Measurements from ENCODE around the gene IGDCC3. TPM values are rescaled to one million over a fixed set of nuclear protein-coding genes. Genes with fewer than 3 reads are reported as not detected.
A peak's percentile ranks its signal among the peaks of the same experiment; 100 is the strongest.

Gene IGDCC3
- total and polyA plus RNA-seq, 10 donors: 0.03 to 0.34 (median 0.03) TPM; not detected in 7

GRCh38 chr15:65386886-65387285 is 9.1 kb upstream of the IGDCC3 start:
- WGBS, 5 donors: 88 to 97% (median 95%) methylated on average over 6 of the region's 6 CpGs
- Histone ChIP-seq H3K27me3 (replicated peaks in 1 of 7) (peaks cover 0 to 32% (median 0%) of the 10 kb centered on the region in 7 donors), H3K4me1 (peaks cover 0 to 21% (median 17%) of the 10 kb centered on the region in 6 donors), H3K4me3 (no peak overlapping the region), H3K36me3 (no peaks in the 10 kb centered on the region), H3K9me3 (no peaks in the 10 kb centered on the region), H3K27ac (no peak overlapping the region)
- DNase-seq: no peak
- TF ChIP-seq CTCF (IDR thresholded peaks at IDR 0.05 in 8 of 11, conservative IDR thresholded peaks at IDR 0.05 in 3 of 11) (no peak), POLR2A (IDR thresholded peaks at IDR 0.05) (no peak), POLR2AphosphoS5 (IDR thresholded peaks at IDR 0.05) (no peak)
- intact Hi-C loops (cut with DNase I; ENCODE audit: low total_unique reads): no loop called here

GRCh38 chr15:65386376-65386775 is 8.6 kb upstream of the IGDCC3 start:
- Histone ChIP-seq H3K4me1 (peaks cover 0 to 21% (median 17%) of the 10 kb centered on the region in 6 donors), H3K4me3 (no peak overlapping the region), H3K9me3 (no peaks in the 10 kb centered on the region), H3K36me3 (no peaks in the 10 kb centered on the region), H3K27ac (no peak overlapping the region), H3K27me3 (replicated peaks in 1 of 7) (peaks cover 0 to 30% (median 0%) of the 10 kb centered on the region in 7 donors)
- intact Hi-C loops (cut with DNase I; ENCODE audit: low total_unique reads): no loop called here
- TF ChIP-seq POLR2A (IDR thresholded peaks at IDR 0.05) (no peak), CTCF (IDR thresholded peaks at IDR 0.05 in 8 of 11, conservative IDR thresholded peaks at IDR 0.05 in 3 of 11) (no peak), POLR2AphosphoS5 (IDR thresholded peaks at IDR 0.05) (no peak)
- WGBS, 5 donors: 84 to 90% (median 87%) methylated on average over 6 of the region's 6 CpGs
- DNase-seq: no peak

GRCh38 chr15:65385870-65386258 is 8.1 kb upstream of the IGDCC3 start:
- H3K27ac ChIP-seq: peak overlapping the region in 1 of 8 donors; percentile 58
- peaks cover 0 to 35% (median 0%) of the 10 kb centered on the region in 7 donors for H3K27me3 ChIP-seq (replicated peaks in 1 of 7)
- no peaks in the 10 kb centered on the region for H3K36me3 ChIP-seq
- 36 to 70% (median 55%) methylated on average over 8 to 10 of the region's 10 CpGs for WGBS, 5 donors
- H3K9me3 ChIP-seq: no peaks in the 10 kb centered on the region
- TF ChIP-seq CTCF (IDR thresholded peaks at IDR 0.05 in 8 of 11, conservative IDR thresholded peaks at IDR 0.05 in 3 of 11) (peak in 5 of 11 experiments; percentile 32 to 57 (median 47)), POLR2AphosphoS5 (IDR thresholded peaks at IDR 0.05) (no peak)
- DNase-seq: no peak
- intact Hi-C loops (cut with DNase I; ENCODE audit: low total_unique reads): loop anchor here (2.0 kb wide), 1 partner anchor 67 kb away; no protein-coding TSS in a partner anchor
- H3K4me3 ChIP-seq: peak overlapping the region in 4 of 8 donors; percentile 41 to 71 (median 46)
- H3K4me1 ChIP-seq: peaks cover 0 to 21% (median 17%) of the 10 kb centered on the region in 6 donors

GRCh38 chr15:65384895-65385869 is 7.4 kb upstream of the IGDCC3 start:
- H3K36me3 ChIP-seq: no peaks in the 10 kb centered on the region
- H3K27me3 ChIP-seq (replicated peaks in 1 of 7): peaks cover 0 to 42% (median 0%) of the 10 kb centered on the region in 7 donors
- peaks cover 0 to 21% (median 17%) of the 10 kb centered on the region in 6 donors for H3K4me1 ChIP-seq
- peak overlapping the region in 4 of 8 donors; percentile 34 to 77 (median 56) for H3K27ac ChIP-seq
- 4 to 12% (median 7%) methylated on average over 30 to 43 of the region's 43 CpGs for WGBS, 5 donors
- intact Hi-C loops (cut with DNase I; ENCODE audit: low total_unique reads): loop anchor here (2.0 kb wide), 1 partner anchor 66 kb away; no protein-coding TSS in a partner anchor
- DNase-seq: peak; percentile 93
- peak overlapping the region; percentile 18 to 71 (median 42) for H3K4me3 ChIP-seq
- TF ChIP-seq POLR2A (IDR thresholded peaks at IDR 0.05) (no peak), CTCF (IDR thresholded peaks at IDR 0.05 in 8 of 11, conservative IDR thresholded peaks at IDR 0.05 in 3 of 11) (peak; percentile 67 to 93 (median 83)), POLR2AphosphoS5 (IDR thresholded peaks at IDR 0.05) (peak in 1 of 3 donors; percentile 25)
- H3K9me3 ChIP-seq: no peaks in the 10 kb centered on the region
